HG02623 (cell line): ENCODE measurements around the gene ITGA6.

ENCODE experiments used
- ATAC-seq: cut with Tn5 transposase; IDR thresholded peaks from one replicate; pipeline ENCODE4 v1.9.1; 2021; ENCODE audit warnings: moderate library complexity; ENCODE audit not compliant: unreplicated experiment

The ITGA6 gene

DNA sequence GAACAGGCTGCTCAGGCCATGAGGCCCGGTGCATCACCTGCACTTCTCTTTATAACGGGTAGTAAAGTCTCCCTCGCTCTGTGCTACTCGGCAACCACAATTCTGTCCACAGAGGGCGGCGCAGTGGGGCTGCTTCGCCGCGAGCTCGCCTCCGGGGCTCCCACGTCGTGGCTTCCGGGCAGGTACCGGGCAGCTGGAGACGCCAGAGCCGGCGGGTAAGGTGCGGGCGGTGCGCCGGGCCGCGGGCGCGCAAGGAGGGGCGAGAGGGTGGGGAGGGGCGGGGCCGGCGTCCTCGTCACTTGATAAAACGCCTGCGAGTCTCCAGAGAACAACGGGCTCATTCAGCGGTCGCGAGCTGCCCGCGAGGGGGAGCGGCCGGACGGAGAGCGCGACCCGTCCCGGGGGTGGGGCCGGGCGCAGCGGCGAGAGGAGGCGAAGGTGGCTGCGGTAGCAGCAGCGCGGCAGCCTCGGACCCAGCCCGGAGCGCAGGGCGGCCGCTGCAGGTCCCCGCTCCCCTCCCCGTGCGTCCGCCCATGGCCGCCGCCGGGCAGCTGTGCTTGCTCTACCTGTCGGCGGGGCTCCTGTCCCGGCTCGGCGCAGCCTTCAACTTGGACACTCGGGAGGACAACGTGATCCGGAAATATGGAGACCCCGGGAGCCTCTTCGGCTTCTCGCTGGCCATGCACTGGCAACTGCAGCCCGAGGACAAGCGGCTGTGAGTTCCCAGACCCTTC, at the start of gene ITGA6:
ITGA6 (plus strand) TSS at position 331 of the 734 bp plus-strand sequence.
- ATAC-seq, result peak; percentile 53

DNA sequence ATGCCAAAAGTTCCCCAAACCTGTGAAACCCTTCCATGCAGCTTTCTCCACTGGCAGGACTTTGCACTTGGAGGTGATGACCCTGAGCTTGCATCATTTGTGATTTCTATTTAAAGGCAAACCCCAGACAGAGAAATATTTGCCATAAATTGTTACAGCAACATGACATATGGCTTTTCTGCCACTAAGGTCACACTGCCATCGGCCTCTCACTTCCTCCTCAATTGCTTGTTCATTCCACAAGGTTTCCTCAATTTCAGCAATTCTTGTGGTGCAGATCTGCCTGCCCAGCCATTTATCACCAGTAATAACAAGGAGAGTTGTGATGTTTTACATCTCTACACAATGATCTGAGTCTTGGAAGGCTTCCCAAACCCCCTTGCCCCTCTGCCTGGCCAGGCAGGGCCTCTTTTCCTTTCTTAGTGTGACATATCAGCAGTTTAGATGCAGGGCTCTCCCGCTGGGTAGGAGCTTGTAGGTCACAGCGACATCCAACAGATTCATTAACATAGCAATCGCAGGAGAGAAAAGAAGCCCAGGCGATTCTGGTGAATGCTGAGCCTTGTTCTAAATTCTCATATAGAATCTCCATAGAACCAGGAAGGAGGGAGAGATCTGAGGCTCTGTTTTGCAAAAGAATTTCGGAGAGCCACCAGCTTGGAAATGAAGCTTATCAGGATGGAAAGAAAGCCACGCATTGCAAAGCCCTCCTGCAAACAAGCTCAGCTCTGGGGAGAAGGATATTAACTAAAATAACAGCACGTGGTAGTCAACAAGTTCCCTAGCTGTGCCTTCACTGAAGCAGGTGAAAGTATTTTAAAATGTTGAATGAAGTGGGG, 46.7 kb upstream of the ITGA6 start:
- ATAC-seq, result no peak

DNA sequence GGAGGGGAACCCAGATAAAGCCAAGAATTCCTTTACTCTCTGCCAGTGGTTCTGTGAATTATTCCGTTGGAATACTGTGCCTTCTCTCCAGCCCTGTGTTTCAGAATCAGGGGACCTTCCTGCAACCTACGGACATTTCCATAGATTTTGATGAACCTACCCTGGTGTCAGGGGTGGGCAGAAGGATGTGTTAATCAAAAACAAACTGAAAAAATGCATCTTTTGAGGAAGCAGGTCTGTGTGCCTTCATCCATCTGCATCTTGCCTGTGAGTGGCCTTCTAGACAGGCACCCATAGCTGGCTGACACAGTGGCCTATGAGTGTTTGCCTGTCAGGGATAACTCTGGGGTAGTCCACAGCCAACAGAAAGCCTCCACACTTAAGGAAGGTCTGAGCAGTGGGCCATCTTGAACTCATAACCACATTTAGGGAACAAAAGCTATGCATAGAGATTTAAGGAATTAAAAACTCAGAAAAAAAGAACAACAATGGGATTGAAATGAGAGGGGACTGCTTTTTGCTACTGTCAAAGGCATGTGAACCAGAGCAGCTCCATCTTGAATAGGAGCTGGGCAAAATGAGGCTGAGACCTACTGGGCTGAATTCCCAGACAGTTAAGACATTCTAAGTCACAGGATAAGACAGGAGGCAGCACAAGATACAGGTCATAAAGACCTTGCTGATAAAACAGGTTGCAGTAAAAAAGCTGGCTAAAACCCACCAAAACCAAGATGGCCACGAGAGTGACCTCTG, 45.9 kb upstream of the ITGA6 start:
- no peak for ATAC-seq

DNA sequence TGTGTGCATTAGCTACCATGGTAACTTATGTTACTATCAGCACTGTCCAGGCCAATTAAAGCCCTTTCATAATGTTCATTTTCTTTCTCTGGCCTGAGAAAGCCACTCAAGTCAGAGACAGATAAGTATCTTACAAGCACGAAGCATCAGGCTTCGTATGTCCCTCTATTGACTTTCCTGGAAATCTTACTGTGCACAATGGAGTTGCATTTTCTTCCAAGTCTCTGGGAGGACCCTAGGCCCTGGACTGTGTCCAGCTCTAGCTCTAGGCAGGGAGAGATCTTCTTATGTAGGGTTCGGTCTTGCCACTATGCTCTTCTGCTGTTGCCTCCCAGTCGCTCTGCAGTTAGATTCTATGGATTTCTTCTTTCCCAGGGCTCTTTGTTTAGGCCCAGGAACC, 40.0 kb upstream of the ITGA6 start:
- no peak for ATAC-seq

DNA sequence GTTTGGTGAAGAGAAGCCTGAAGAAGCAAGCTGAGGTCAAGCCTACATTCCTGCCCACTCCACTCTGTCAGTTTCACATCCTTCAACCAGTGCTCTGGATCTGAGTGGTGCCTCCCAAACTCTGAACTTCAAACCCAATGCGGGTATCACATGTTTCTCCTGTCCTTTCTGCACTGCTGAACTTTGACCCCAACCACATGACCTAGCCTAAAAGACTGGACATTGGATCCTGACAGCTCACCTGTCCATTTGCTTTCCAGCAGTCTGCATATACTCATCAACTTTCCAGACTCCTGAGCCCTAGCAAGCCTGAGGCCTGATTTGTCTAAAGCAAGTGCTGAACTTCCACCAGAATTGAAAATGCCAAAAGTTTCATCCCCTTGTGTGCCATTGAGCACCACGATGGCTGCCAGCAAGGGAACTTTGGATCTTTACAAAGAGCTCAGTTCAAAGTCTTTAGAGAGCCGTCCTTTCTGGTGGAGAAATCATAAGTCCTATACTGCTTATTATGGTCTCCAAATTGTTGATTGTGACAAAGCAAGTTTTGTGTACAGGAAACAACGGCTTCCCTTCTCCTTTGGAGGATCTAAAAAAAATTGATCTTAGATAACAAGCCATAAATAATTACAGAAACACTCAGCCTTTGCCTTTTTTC, 37.6 kb upstream of the ITGA6 start:
- ATAC-seq, result no peak

DNA sequence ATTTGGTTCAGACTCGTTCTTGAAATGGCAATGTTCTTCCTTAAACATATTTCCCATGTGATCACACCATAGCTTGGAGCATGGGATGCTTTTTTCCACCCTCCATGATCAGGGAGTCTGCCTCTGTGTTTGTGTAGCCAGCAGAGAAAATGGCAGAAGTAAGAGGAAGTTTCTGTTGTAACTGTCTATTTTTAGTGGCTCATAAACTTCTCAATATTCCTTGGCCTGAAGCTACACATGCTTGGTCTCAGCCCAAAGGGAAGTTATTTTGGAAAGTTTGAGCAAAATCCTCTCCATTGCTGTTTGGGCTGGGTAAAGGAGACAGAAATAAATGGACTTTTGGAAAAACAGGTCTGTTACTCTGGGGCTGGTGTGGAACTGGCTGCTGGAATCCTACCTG, 33.4 kb upstream of the ITGA6 start:
- no peak for ATAC-seq

DNA sequence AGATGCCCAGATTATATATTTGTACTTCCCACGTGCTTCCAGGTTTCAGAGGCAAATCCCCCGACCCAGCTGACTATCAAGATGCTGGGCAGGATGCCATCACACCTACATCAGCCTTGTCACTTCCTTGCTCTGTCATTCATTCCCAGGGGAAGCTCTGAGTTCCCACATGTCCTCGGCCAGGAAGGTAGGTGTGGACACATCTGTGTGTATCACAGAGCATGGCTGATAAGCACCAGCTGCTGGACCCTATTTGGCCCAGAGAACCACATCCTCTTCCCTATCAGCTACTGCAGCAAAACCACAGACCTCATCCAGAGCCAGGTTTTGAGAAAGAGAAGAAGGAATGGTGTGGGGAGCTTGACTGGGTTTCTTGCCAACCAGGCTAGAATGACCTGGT, 31.9 kb upstream of the ITGA6 start:
- ATAC-seq, result no peak

DNA sequence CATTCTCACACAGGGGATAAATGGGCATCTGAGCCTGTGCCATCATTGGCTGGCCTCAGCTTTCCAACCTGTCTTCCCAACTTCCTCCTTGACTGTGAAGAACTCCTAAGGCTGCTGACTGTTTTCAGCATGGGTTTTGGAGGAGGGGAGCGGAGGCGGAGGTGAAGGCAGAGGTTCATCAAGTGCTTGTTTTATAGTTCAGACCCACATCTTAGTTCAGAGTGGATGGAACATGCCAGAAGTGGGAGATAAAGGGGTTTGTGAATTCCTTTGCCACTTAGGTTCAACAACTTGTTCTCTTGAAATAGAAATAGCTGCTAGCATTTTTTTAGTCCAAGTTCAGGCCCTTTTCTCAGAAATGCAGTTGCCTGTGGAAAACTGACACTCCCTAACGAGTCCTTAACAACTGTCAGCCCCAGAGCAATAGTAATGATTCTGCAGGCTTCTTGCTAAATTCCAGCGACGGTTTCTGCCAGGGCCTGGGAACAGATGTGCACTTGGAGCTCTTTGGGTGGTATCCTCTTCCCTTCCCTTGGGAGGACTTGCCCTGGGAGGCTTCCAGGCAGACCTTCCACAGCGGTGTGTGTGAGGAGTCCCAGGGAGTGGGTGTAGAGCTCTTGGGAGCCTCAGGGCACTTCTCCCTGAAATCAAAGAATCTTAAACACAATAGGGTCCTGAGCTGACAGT, 30.1 kb upstream of the ITGA6 start:
- no peak for ATAC-seq

DNA sequence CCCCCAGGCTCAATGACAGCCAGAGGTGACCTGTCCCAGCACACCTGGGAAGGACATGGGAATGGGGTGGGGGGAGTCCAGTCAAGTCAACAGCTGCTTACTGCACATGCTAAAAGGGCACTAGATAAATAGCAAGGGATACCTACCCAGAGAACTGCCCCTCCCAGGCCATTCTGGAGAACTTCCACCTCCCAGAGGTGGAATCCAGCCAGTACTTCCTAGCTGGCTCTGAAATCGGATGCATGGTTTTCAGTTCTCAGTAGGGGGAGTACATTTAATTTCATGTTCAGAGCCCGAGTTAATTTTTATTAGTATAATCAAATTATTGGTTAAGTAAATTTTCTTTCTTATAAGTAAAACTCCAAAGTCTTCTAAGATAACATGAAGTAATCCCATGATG, 28.9 kb upstream of the ITGA6 start:
- ATAC-seq, result no peak

DNA sequence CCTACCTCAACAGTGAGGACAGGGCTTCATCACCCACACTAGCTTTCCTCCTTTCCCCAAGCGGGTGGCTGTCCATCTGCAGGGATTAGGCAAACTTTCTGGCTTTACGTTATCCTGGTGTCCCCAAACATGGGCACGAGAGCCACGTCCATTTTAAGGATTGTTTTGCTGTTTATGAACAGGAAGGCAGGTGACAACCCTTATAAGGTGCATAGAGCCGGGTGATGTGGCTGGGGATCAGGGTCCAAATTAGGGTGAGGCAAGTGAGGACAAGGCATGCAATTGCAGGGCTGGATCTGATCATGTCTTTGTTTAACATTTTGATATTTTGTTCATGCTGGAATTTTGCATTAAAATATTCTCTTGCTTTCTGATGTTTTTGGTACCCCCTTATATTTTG, 27.6 kb upstream of the ITGA6 start:
- no peak for ATAC-seq

DNA sequence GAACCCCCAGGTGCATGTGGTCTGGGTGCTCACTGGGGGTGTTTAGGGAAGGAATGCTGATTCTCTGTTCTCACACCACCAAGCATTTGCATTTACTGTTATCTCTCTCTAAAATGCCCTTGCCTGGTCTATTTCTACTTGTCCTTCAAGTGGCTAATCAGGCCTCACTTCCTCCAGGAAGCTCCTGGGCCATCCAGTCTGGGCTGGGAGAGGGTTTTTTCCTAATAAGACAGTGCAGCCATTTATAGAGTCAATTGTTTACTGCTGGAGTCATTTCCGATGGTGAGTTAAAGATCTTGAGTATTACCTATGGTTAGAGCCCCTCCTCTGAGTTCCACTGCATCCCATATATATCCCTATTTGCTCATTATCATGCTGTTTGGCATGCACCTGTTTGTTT, 25.2 kb upstream of the ITGA6 start:
- ATAC-seq, result no peak

DNA sequence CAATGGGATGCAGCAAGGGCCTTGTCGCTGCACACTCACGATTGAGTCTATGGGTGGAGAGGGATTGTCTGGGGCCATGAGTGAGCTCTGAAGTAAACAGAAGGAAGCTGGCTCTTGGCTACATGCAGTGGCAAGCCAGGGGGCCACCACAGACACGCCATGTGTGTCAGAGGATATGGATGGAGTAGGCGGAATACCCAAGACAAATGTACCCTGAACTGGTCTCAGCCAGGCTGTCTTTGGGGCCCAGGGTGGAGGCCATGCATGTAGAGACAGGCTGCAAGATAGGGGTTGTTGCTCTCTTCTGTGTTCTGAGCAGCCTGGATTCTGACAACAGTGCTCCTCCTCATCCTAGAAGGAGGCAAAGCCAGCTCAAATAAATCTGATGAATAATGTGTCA, 24.0 kb upstream of the ITGA6 start:
- no peak for ATAC-seq

DNA sequence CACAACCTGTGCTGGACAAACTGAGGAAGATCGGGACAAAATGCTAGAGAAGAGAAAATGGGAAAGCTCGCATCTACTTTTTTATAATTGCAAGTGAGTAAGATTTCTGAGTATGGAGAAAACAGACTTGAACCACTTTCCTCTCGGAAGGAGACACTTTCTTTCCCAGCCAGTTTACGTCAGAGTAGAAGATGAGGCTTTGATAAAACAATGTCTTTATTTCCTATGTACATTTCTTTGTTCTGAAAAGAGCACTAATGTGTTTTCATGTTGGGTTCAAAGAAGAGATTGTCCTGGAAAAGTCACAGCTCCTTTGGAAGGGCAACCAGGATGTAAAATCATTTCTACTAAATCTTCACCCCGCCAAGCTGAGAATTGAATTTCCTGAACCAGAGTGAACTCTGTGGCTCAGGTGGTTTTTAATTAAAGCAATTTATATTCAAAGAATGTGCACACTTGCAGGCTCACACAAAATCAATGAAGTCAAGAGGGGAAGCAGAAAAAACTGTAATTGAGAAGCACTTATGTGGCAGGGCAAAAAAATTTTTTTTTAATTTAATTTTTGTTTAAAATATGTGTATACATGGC, 23.4 kb upstream of the ITGA6 start:
- ATAC-seq, result no peak

DNA sequence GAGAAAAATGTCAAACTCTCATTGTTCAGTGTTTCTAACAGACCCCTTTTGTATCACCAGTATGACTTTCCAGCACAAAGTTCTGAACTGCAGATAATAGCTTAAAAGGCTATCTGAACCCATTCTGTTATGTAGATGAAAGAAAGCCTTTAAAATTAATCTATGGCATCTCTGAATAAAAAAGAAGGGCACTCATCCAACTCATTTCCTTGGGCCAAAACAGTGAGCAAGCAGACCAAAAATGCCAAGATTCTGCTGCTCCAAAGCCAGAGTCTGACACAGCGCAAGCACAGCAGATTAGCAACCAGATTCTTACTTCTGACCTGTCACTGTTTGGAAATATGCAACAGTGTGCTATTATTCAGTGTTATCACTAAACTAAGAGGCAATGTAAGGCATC, 22.6 kb upstream of the ITGA6 start:
- ATAC-seq, result no peak

DNA sequence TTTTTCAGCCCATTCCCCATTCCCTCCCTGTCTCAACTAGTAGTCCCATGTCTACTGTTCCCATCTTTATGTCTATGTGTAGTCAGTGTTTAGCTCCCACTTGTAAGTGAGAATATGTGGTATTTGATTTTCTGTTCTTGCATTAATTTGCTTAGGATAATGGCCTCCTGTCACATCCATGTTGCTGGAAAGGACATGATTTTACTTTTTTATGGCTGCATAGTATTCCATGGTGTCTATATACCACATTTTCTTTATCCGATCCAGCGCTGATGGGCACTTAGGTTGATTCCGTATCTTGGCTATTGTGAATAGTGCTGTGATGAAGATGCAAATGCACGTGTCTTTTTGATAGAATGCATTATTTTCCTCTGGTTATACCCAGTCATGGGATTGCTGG, 21.7 kb upstream of the ITGA6 start:
- ATAC-seq, result no peak

DNA sequence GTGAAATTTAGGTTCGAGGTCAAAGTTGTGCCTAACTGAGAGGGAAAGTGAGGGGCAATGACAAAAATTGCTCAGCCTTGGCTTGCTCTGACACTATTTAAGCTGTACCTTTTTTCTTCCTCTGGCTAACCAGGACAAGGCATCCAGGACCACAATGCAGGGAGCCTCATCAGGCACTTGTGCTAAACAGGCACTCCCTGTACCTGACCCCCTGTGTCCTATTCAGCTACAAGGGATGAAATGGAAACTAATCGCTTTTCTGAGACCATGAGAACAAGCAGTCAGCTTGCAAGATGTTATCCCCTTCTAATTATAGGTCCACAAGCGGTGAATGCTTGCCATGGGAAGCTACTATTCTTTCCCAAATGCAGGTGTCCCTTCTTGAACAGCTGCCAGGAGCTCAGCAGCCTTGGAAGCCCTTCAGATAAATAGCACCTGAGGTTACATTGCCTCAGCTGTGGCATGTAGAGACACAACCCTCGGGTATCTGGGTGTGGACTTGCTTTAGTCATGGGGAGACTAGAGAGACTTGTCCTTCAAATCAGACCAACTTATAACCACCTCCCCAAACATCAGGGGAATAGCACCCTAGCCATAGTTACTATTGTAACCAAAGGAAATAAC, 19.1 kb upstream of the ITGA6 start:
- ATAC-seq, result no peak

DNA sequence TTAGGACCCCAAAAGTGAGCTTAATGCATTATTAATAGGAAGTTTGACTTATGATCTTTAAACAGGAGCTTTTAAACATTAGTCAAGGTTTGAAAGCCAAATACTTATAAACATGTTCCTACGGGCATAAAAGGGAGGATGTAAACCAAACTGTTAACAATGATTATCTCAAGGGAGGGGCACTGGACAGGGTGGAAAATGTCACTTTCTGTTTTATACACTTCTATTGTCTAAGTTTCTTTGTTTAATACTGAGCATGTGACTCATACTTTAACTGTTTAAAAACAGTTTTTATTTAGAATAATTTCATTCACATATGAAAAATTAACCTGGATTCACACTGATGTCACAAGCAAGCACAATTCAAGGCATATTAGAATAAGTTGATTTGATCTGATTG, 18.3 kb upstream of the ITGA6 start:
- no peak for ATAC-seq

DNA sequence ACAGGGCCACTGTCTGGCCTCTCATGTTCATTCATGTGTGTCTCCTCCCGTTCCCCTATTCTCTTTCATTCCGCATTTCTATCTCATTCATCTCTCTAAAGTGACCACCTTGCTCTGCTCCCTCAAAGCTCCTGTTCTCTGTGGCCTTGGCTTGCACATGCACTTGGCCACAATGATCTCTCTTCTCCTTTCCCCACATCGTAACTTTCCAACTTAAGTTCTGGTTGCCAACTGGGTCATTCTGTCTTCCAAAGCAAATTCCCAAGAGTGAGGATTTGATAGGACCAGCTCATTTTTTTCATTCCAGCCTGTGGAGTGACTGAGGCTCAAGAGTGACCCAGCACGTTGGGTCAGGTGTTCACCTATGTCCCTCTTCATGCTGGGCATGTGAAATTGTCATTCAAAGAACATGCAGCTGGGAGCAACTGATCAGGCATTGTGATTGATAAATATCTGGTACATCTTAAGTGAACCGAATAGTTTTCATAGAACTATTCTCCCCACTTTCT, 14.3 kb upstream of the ITGA6 start:
- no peak for ATAC-seq

DNA sequence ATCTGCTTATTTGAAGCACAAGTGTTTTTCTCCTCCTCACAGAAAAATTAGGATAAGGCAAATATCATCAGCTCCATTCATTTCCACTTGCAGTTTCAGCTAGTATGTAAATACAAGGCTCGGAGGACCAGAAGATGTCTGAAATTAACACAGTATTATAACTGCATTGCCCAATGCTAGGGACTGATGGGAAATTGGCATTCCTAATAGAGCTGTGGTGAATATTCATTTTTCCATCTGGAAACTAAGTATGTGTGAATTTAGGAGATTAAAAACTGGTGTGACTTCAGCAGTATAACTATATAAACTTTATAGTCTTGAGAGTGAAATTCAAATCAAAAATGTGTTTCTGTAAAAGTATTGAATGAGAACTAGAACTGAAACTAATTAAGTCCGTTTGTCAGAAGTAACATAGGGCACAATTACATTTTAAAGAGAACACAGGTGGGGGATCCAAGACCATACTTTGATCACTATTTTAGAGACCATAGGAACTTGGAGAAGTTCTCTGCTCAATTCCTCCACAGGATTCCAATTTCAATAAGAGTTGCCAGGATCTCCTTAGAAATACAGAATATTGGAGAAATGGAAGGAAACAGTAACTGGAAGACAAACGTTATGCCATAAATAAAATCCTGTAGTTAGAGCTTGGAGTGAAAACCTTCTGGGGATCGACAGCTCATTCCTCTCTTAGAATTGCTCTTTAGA, 12.1 kb upstream of the ITGA6 start:
- no peak for ATAC-seq
